CD4-positive, alpha-beta T cell treated with Interleukin-6 for 4 hours (primary cell): ENCODE measurements around the gene PTPRG.

Source experiments
- DNase-seq: peaks from one replicate; pipeline ENCODE4 v3.0.0-alpha.2; 2020; ENCODE audit warnings: mixed read lengths

Gene PTPRG

DNA sequence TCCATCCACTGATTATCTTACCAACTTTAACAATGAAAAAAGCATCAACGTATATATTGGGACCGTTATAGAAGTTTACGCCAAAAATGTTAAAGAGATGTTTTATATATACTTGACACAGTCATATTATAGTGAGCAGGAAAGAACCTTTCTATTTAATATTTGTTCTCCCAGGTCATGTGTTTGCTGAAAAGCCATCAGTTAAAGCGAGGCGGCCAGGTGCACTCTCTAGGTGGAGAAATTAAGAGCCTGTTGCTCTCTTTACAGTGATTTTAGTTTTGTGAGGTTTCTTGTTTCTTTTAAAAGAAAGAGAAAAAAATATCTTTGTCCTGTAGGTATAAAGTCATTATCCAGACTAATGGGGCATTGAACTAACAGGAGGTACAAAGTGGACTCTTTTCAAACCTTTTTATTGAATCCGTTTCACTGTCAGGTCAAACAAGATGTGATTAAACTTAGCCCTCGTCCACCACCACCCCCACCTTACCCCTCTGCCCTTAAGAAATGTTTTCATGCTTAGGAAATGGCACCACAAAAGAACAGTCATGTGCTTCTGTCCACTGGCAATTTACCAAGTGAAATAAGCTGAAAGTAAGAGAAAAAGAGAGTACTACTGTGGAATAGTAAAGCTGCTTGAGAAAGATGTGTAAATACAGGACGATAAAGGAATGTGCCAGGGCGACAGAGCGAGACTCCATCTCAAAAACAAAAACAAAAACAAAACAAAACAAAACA is 279.9 kb downstream of the PTPRG start:
- no peak for DNase-seq

DNA sequence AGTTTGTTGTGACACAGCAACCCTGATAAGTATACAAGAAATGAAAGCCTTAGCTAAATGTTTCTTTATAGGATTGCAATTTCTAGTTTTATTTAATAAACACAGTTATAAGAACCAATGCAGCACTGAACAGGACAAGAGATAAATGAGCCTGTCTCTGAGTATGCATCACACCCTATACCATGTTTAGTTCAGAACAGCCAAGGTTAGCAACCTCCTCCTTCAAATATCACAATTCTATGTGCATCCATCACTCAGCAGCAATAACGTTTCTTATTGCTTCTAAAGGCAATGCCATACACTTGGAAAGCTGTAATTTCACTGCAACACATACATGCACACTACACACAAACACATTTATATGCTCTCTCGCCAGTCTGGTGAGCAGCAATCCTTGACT is 280.6 kb downstream of the PTPRG start:
- no peak for DNase-seq

DNA sequence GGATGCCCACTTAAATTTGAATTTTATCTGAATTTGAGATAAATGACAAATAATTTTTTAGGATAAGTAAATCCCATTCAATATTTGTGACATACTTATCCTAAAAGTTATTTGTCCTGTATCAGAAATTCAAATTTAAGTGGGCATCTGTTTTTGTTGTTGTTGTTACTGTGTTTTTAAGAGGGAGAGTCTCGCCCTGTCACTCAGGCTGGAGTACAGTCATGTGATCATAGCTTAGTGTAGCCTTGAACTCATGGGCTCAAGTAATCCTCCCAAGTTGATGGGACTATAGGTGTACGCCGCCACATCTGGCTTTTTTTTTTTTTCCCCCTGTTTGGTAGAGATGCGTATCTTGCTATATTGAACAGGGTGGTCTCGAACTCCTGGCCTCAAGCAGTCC is 283.0 kb downstream of the PTPRG start:
- no peak for DNase-seq

DNA sequence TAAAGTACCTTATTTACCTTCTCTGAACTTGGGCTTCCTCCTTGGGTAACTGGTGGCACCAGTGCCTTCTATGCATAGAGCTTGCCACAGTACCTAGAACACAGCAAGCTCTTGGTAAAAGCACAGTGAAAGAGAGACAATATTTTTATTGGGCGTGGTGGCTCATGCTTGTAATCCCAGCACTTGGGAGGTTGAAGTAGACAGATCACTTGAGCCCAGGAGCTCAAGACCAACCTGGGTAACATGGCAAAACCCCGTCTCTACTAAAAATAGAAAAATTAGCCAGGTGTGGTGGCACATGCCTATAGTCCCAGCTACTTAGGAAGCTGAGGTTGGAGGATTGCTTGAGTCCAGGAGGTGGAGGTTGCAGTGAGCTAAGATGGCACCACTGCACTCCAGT is 285.1 kb downstream of the PTPRG start:
- no peak for DNase-seq

DNA sequence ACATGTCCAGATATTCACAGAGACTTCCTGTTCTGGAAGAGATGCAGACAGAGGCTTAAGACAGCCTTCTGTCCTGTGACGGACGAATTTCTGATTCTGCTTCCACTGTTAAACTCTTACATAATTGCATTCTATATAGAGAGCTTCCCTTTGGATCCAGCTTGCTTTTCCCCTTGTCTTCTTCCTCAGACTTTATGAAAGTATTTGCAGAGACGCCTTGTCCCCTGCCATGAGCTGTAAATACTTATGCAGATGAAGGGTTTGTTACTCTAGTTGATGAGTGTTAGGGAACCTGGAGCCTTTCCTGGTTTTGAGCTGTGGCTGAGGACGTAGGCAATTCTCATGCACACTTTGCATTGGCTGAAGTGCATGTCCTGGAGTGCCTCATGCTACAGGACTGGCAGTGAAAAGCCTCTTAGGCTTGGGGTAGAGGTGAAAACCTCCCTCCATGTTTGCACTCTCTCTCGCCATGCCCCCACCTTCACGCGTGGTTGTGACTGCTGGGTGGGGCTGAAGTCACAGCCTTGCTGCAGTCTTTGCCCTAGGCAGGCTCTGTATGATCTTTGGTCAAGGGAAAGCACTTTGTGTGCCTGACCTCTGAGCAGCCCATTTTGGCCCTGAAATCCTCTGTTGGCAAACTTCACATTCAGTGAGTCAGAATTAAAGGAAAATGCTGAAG is 286.6 kb downstream of the PTPRG start:
- no peak for DNase-seq

DNA sequence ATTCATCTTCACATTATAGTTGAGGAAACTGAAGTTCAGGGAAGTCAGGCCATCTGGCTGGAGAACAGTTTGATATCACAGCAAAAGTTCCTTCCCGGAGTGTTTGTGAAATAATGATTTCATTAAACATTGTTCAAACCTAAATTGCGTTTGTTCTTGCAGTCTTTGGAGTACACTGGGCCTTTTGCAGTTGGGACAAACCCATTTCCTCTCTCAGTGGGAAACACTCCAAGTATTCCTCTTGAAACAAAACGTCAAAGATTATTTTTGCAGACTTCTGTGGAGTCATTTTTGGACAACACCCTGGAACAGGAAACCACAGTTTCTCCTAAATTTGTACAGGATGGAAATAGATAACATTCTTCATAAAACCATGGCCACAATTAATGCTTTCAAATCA is 287.5 kb downstream of the PTPRG start:
- DNase-seq, result no peak

DNA sequence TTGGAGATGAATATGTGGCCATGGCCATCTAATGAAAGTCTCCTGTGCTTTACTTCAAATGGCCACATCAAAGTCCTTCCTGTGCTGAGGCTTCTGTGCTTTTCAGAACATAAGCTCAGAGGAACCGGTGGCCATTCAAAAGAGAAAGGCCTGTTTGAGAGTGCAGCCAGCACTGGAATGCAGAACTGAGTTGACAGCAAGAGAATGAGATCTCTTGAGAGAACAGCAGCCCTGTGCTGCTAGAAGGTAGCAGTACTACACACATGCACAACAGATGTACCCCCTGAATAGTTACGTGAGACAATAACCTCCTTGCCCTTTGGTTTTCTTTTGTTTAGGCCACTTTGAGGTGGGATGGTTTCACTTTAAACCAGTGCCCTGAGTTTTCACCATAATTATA is 292.5 kb downstream of the PTPRG start:
- DNase-seq, result no peak

DNA sequence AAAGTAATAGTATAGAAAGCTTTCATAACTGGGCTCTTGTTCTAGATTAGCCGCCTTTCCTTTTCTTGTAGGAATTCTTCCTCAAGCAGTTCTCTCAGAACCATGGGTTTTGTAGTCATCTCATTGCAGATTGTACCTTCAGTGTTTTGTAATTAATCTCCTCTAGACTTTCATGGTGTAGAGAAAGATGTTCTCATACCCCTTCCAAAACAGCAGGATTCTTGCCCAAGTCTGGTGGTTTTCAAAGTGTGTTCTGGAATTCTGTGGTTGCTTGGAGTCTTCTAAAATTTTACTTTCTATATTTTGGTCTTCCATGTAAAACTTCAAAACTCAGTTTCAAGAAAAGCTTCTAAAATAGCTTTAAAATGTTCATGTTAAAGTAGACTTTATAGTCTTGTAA is 293.8 kb downstream of the PTPRG start:
- DNase-seq, result no peak

DNA sequence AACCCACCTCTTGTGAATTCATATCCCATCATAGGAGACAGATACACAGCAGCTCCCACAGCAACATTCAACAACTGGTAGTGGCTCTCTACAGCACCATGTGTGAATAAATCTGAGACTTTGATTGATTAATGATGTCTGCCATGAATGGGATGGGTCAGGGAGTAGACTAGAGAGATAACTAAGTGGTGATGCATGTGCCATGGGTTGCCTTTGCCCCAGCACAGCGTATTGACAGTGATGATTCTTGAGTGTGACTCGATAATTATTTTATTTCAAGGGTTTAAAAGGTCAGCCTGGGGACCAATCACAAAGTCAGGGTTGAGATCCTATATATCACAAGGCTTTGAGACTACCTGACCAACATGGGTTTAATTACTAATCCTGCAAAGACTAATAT is 295.9 kb downstream of the PTPRG start:
- DNase-seq, result no peak

DNA sequence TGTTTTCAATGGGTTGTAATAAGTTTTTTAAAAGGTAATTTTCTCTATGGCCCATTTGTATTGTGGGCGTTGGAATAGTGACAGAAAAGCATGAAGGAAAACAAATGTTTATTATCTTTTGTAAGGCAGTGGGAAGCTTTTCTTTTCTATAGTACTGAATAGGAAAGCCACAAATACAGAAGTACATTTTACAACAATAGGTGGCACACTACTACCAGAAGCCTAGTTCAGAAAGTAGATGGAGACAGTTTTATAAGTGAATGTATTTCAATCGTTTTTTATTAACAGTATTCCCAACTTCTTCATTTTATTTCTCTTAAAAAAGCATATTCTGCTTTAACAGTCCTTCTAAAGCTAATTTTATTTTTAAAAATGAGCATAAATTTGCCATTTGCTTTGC is 296.7 kb downstream of the PTPRG start:
- DNase-seq, result no peak

DNA sequence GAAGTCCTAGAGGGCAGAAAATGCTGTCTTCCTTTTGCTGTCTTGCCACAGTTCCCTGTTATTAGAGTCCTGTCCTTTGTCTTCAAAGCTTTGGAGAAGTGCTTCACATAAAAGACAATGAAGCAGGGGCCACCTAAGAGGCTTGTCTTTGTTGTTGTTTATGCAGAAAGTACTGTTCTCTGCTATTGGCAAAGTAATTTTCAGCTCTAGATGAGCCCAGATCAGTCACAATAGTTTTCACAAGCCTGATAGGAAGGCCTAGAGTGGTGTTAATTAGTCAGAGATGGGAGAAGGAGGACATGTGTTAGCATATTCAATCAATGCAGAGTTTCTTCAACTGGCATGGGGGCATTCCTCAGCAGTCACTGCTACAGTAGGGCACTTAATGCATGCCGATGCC is 300.0 kb downstream of the PTPRG start:
- no peak for DNase-seq

DNA sequence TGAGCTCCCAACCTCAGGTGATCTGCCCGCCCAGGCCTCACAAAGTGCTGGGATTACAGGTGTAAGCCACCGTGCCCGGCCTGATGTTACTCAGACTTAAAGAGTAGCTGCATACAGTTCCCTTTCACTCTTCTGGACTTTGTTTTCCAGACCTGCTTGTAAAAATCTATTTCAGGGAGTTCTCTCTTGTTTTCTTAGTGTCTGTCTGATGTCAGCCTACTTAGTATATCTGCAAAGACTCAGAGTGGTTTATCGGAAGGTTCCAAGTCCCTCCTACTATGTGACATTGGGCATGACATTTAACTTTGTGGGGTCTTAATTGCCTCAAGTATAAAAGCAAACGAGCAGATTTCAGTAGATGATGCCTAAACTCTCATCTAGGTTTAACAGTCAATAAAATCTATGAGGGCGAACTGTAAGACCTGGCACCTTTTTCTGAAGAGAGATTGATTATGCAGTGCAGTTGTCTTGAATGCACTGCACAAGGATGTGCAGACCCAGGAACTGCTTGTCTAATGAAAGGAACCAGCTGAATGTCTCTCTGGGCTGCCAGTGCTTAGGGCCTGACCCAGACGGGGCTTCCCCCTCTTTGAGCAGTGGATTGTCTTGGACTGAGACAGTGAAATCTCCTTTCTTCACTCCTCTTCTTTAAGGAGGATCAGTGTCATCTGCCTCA is 301.4 kb downstream of the PTPRG start:
- DNase-seq, result no peak

DNA sequence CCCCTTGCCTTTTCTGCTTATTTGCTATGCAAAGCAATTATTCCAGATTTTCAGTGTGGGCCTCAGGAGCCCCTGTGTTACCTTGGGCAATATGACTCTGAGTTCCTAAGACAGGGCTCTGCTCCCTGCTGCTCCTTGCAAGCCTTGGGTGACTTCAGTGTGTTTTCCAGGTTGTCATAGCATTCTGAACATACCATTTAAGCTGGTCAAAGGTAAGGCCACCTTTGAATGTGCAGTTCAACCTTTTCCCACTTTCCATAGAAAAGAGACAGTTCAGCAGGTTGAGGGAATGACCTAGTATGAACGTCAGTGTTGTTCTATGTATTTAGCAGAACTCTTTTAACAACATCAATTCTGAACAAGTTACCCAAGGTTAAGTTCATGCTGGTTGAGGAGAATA is 302.2 kb downstream of the PTPRG start:
- DNase-seq, result no peak

DNA sequence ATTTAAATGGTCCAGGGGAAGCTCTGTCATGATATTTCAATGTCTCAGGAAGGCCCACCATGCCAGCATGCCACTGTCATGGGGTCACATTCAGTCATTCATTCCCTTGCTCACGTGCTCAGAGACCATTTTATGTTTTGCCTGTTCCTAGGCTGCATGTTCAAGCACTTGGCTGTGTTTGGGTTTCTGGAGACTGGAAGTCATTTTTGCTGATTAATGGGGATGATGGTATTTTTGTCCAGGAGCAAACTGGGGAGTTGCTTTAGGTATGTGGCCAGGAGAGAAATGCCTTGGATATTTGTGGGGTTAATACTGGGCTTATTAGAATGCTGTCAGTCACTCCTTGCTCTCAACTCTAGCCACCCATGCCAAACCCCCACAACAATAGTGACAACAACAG is 303.5 kb downstream of the PTPRG start:
- no peak for DNase-seq

DNA sequence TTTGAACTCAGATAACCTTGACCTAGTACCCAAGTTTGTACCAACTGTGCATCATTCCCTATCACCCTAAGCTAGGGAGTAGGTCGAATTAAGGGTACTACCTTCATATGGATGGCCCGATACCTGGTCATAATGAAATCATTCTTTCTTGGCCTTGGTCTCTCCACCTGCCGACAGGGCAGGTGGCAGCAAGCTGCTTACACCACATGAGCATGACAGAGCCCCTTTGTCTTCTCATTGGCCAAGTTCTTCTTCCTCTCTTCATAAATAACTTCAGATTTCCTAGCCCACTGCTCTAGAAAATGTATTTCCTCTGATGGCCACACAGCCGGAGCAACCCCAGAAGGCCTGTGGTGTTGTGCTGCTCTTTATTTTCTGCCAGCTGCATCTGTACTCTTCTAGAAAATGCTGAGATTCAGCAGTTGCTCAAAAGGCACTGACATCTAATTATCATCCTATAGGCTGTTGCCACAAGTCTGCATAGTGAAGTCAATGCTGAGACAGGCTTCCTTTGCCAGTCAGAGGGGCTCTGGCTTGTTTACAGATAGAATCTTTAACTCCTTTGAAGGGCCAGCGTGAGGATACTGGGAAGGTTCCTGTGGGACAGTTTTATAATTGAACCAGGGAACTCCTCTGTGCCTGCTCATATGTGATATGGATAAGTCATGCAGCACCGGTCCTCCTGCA is 304.2 kb downstream of the PTPRG start:
- no peak for DNase-seq

DNA sequence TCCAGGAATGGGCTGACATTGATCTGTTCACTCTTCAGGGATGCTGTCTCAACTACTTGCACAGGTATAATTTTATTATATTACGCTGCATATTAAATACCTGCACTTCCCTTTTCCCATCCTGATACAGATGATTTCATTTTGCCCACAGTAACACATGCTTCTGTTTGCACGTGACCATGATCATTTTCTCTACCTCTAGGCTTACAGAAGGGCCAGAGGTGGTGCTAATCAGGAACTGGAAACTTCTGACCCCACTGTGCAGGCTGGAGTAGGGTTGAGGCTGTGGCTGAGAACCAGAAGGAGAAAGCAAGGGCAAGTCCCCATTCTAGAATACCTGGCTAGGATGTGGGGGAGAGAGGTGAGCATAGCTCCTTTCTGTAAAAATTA is 304.8 kb downstream of the PTPRG start:
- no peak for DNase-seq

DNA sequence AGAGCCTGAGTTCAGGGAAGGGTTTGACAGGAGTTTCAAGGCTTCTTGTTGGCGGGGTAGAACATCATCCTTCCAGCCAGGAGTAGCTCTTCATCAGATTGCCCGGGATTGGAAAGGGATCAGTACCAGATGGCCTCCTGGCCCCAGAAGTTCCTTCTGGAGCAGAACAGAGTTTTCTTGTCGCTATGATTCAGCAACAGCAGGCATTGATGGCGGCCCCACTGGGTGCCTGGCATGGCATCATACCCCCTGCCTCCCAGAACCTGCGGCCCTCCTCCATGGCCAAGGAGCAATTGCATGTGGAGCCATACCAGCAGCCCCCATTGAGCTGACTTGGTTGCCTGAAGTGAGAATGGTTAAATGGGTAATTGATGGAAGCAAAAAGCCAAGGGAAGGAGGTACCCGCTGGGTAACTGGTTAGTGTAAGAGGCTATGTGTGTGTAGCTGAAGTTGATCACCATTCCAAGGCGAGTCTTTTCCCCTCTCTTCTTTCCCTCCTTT is 305.6 kb downstream of the PTPRG start:
- DNase-seq, result no peak

DNA sequence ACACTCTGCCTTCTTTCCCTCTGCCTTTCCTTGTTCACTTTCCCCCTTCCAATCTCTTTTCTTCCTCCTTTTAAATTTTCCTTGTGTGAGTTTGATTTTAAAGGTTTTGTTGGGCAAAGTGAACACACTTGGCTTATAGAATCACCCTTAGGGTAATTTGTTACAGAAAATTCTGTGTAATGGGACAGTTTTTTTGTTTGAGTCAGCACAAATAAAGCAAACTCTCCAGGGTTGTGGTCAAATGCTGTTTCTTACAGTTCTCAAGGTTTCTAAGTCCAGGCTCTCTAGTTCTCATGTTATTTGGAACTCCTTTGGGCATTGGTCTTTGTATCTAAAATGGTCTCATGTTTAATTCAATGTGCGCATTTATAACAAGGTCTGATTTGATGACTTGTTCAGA is 307.1 kb downstream of the PTPRG start:
- no peak for DNase-seq

DNA sequence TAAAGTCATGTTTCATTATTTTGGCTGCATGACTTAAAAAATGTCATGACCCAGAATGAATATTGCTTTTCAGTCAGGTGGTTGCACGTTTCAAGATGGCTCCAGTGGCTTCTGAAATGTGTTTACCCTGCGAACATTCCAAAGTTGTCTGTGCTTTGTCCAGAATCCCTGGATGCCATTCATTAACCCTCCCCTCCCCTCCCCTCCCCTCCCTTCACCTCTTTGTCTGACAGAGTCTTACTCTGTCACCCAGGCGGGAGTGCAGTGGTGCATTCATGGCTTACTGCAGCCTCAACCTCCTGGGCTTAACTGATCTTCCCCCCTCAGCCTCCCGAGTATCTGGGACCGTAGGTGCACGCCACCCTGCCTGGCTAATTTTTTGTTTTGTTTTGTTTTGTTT is 308.0 kb downstream of the PTPRG start:
- DNase-seq, result no peak

DNA sequence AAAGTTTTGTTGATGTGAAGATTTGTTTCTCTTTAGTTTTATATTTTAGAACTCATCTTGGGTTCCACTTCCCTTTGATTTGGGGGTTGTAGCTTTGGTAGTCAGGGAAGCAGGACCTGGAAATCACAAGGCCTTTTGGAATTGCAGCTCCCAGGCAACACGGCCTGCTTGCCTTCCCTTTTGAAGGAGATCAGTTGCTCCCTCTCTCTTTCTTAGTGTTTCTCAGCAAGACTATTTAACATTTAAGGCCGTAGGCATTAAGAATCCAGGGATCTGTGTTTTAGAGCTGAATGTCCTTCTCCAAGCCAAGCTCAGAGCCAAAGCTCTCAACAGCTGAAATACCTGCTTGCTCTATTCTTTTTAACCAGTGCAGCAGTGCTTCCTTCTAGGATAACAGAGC is 310.3 kb downstream of the PTPRG start:
- no peak for DNase-seq

DNA sequence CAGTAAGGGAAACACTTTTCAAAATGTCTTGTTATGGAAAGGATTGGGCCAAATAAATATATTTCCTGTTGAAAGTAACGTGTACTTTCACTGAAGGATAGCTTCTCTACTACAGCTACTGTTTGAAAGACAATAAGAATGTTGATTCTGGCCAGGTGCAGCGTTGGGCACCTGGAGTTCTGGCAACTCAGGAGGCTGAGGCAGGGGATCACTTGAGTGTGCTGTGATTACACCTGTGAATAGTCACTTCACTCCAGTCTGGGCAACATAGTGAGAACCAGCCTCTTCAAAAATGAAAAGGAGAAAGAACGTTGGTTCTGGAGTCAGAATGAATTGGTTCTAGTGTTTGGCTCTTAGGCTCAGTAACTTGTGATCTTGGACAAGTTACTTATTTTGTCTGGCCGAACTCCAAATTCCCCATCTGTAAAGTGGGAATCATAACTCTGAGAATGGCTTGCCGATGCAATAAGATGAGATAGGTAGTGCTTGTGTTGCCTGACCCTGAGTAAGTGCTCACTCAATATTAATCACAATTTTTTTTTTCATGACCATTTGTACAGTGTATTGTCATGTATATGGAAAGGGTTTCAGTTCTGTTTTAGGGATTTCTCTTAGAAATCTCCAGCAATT is 310.8 kb downstream of the PTPRG start:
- DNase-seq, result no peak

DNA sequence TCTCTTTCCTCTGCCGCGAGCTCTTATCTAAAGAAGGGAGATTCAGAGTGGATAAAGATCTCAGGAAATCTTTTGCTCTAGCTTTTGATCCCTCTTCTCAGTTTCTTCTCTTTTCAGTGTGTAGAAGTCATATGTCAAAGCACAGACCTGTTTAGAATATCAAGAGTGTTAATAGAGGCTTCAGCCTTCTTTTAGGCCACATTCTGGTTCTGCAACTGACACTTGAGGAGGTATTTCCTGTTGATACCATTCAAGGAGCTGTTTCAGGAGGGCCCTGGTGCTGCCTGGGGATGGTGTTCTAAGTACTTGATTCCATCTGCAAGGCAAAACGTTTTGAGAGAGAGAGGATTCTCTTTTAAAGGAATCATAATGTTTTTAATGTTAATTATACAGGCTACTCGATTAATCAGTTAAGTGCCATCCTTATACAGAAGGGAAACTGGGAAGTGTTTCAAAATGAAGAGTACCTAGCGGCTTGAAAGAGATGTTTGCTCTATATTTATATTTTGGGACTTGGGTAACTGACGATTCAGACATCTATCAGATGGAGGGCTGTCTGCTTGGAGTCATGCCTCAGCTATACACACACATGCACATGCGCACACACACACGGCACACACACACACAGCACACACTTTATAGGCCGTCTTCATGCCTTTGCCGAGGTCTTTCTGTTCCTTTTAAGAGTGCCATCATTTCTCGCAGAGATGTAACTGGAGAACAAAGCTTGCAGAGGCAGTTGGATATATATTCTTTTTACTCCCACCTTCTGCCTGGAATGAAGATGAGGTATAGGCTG is 313.9 kb downstream of the PTPRG start:
- no peak for DNase-seq
